RPMI8226 (cell line): ENCODE results near the gene CHMP6.

Experiments used
- DNase-seq: peaks from one replicate; pipeline ENCODE4 v3.0.0-alpha.2; 2015

Gene CHMP6

GRCh38 chr17:80995131-80995530, 3.5 kb downstream of the CHMP6 start:
- no peak for DNase-seq

DNA sequence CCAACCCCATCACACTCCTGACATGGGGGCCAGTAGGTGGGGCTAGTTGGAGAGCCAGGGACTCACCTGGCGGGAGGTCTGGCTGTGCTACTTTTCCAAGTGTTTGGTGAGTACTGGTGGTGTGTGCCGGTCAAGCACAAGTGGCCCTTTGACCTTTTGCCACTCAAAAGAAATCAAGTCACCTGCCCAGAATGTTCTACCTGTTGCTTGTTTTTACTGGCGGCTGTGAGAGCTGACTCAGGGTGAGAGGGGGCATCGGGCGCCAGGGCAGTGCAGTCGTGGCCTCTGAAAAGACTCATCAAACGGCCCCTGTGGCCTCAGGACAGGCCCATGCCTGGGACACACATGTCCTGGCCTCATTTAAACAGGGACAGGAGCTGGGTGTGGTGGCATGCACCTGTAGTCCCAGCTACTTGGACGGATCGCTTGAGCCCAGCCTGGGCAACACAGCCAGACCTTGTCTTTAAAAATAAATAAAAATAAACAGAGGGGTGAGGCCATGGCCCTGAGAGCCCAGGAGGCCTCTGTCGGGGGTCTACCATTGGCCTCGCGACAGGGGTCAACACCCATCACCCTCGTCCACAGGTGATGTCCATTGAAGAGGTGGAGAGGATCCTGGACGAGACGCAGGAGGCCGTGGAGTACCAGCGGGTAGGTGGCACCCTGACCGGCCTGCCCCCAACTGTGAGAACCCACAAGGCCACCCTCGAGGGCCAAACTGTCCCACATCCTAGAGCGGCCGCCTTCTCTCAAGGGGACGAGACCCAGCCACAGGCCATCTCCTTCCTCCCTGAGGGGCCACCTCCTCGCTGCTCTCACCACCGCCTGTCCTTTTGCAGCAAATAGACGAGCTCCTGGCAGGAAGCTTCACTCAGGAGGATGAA, 5.0 kb downstream of the CHMP6 start:
- DNase-seq = no peak

GRCh38 chr17:80997424-80998117, 5.9 kb downstream of the CHMP6 start:
- no peak for DNase-seq

DNA sequence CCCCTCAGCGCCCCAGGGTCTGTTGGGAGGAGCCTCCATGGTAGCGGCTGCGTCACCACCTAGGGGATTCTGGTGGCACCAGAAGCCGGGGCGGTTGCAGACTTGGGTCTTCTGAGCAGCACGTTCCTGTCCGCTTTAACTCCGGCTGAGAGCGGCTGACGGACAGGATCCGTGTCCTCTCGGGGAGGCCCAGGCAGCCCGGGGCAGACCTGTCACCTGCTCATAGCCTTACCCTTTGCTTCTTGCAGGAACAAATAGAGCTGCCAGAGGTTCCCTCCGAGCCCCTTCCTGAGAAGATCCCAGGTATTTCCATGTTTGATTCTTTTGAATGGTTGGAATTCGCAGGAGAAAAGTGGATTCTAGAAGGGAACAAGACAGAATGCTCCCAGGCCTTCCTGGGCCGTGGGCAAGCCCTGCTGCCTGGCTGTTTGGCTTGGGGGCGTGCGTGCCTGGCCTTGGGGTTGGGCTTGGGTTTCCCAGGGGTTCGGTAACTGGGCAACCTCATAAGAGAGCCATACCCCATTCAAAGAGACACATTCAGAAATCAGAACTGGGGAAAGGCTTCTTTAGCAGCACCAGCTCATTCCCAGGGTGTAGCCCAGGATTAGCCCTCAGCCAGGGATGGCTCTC, 6.6 kb downstream of the CHMP6 start:
- DNase-seq = no peak

DNA sequence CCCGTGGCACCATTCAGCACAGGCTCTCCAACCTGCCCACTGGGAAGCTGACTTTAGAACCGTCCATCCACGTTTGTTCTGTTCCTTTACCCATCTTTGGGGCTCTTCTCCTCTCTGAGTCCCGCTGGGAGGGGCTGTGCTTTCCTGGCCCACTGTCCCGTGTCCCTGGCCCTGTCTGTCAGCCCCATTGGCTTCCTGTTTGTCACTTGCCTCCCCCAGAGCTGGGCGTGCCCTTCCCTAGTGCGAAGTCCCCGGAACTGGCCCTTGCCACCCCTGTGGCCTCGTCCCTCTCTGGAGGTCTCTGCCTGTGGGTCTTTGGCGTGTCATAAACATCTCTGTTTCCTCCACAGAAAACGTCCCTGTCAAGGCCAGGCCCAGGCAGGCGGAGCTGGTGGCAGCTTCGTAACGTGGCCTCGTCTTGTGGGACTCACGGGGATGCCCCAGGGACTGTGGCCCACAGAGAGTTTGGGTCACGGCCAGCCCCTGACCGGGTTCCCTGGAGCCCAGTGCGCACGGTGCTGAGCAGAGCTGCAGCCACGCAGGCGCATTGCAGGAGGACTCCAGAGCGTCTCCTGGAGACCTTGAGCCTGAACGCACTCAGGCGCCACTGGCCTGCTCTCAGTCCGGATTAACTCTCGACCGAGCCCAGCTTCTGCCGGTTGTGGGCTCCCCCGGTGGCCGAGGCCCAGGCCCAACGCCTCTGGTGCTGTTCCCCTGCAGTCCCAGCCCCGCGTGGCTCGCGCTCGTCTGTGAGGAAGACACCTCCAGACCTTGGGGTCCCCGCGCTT, 7.3 kb downstream of the CHMP6 start:
- no peak for DNase-seq

GRCh38 chr17:80999536-81000333, 8.1 kb downstream of the CHMP6 start:
- DNase-seq = no peak

DNA sequence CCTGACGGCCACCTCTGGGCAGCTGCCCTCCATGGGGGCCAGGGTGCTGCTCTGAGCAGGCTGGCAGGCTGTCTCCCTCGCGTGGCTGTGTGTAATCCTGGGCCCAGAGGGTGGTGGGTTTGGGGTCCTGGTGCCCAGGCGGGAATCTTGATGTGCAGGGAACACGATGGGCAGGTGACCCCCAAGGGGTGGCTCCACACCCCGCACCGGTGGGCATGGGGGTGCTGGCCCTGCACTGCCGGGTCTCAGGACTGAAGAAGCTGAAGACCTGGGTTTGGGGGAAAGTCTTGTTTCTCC, 8.6 kb downstream of the CHMP6 start:
- DNase-seq = no peak

- DNase-seq = no peak
These were observed 9.2 kb downstream of the CHMP6 start for GRCh38 chr17:81000631-81001357.

DNA sequence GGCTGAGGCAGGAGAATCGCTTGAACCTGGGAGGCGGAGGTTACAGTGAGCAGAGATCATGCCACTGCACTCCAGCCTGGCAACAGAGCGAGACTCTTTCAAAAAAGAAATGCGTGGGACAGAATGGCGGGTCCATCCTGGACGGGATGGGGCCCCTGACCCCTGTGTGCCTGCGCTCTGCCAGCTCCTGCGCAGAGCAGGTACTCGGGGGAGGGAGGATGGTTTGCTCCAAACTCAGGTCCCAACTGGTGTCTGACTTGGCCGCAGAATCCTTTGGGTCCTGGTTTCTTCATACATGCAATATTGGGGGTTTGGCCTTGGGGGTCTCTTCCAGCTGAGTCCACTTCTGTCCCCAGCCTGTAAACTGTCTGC, 10.4 kb downstream of the CHMP6 start:
- DNase-seq = no peak

DNA sequence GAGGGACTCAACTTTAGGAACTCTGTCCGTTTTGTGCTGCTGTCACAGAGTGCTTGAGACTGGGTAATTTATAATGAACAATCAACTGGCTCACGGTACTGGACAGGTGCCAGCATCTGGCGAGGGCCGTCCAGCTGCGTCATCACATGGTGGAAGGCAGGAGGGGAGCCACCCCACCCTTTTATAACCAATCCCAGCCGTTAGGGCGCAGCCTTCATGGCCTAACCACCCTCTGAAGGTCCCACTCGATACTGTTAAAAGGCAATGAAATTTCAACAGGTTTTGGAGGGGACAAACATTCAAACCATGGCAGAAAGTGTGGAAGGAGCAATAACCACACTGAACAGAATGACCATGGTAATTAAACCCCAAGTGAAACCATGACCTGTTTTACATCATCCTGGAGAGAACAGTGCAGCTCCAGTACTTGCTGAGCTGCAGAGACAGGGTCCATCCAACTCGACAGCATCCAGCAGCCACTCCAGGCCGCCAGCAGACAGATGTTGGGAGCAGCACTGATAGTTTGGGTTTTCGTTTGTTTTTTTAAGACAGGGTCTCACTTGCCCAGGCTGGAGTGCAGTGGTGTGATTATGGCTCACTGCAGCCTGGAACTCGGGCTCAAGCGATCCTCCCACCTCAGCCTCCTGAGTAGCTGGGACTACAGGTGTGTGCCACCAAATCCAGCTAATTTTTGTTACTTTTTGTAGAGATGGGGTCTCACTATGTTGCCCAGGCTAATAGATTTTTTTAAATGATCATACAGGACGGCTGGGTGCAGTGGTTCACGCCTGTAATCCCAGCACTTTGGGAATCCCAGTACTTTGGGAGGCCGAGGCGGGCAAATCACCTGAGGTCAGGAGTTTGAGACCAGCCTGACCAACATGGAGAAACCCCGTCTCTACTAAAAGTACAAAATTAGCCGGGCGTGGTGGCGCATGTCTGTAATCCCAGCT, 11.0 kb downstream of the CHMP6 start:
- peak; percentile 71 for DNase-seq

DNA sequence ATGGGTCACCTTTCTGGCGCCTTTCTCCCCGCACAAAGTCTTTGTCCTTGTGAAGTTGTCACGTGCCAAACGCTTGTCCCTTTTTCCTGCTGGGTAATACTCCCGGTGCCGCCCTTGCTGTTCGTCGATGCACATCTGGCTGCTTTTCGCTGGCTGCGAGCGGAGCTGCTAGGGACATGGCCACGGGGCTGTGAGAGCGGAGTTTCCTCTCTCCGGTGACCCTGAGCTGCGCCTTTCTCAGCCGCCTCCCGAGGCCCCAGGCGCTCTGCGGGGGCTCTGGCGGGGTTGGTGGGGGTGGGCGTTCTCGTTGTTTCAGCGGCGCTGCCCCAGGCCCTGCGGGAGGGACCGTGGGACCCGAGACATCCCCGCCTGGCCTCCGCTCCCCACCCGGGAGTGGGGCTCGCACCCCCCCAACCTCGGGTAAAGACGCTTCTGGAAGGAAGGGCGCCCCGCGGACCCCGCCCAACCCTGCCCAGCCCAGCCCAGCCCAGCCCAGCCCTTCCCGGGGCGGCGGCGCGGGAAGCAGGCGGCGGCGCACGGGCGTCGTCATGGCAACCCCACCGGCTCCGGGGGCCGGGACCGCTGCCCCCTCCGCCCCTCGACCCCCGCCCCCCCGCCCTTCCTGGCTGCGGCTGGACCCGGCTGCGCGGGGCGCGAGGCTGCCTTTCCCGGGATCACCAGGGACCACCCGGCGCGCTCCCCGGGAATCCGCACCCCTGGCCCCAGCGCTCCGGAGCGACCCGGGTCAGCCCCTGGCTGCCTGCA, 12.3 kb downstream of the CHMP6 start:
- DNase-seq = no peak

- DNase-seq = no peak
These were observed 15.2 kb downstream of the CHMP6 start for GRCh38 chr17:81006891-81007290.

GRCh38 chr17:81008140-81008539, 16.5 kb downstream of the CHMP6 start:
- DNase-seq = no peak

GRCh38 chr17:81009136-81009535, 17.5 kb downstream of the CHMP6 start:
- DNase-seq = no peak

- no peak for DNase-seq
These were observed 19.3 kb downstream of the CHMP6 start for GRCh38 chr17:81010935-81011334.

- no peak for DNase-seq
These were observed 20.3 kb downstream of the CHMP6 start for GRCh38 chr17:81011951-81012350.

DNA sequence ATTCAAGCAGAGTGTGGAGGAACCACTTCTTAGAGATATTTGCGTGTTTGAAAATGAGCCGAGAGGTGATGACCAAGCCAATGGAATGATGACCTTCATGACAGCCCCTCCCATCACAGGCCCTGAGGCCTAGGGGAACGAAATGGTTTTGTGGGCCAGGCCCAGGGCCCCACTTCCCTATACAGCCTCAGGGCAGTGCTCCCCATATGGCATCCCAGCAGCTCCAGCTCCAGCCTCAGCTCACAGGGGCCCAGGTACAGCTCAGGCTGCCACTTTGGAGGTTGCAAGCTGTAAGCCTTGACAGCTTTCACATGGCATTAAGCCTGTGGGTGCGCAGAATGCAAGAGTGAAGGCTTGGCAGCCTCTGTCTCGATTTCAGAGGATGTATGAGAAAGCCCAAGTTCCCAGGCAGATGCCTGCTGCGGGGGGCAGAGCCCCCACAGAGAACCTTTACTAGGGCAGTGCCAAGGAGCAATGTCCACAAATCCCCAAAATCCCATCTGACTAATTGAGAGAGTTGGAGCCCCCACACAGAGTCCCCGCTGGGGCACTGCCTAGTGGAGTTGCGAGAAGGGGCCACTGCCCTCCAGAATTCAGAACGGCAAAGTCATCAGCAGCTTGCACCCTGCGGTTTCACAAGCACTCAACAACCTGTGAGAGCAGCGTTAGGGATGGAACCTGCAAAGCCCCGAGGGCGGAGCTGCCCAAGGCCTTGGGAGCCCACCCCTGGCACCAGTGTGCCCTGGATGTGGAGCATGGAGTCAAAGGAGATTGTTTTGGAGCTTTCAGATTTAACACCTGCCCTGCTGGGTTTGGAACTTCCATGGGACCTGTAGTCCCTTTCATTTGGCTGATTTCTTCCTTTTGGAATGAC, 21.2 kb downstream of the CHMP6 start:
- DNase-seq = no peak

DNA sequence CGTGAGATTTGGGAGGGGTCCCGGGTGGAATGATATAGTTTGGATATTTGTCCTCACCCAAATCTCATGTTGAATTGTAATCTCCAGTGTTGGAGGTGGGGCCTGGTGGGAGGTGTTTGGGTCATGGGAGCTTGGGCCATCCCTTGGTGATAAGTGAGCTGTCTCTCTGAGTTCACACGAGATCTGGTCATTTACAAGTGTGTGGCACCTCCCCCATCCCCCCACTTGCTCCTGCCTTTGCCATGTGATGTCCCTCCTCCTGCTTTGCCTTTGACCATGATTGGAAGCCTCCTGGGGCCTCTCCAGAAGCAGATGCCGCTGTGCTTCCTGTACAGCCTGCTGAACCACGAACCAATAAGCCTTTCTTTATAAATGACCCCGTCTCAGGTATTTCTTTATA, 22.0 kb downstream of the CHMP6 start:
- no peak for DNase-seq

DNA sequence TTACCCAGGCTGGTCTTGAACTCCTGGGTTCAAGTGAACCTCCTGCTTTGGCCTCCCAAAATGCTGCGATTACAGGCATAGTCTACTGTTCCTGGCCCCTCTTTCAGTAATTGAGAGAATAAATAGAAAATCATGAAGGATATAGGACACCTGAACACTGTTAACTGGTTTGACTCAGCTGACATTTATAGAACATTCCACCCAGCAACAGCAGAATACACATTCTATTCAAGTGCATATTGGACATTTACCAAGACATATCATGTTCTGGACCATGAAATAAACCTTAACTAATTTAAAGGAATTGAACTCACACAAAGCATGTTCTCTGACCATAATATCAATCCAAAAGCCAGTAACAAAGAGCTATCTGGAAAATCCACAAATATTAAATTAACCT, 23.5 kb downstream of the CHMP6 start:
- DNase-seq = no peak
